ENCODE results near the gene RAMACL. TPM values are rescaled to one million over a fixed set of nuclear protein-coding genes. Genes with fewer than 3 reads are reported as not detected.

The RAMACL gene
- total RNA-seq, 1 experiment from 2014 or later, result not detected

DNA sequence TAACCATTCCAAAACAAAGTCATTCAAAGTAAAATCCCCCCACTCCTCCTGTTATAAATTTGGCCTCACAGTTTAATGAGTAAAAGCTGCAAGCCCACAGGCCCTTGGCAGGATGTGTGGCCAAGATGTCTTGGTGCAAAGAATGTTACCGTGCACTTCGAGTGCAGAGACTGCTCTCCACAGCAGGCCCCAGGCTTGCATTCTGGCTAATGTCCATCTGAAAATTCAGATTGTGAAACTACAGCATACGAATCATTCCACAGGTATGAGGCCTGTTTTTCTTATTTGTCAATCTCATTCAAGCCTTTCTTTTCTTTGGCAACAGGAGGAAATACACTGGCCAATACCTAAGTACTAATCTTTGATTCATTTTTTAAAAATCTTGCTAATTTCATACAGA, 33.4 kb upstream of the RAMACL start:
- in situ Hi-C loops (cut with HindIII; ENCODE audit: low pct_unique_long_range_greater_than_20kb, low sequenced_read_pairs), result no loop called here
- DNase-seq (ENCODE audit: low read depth), result no peak

DNA sequence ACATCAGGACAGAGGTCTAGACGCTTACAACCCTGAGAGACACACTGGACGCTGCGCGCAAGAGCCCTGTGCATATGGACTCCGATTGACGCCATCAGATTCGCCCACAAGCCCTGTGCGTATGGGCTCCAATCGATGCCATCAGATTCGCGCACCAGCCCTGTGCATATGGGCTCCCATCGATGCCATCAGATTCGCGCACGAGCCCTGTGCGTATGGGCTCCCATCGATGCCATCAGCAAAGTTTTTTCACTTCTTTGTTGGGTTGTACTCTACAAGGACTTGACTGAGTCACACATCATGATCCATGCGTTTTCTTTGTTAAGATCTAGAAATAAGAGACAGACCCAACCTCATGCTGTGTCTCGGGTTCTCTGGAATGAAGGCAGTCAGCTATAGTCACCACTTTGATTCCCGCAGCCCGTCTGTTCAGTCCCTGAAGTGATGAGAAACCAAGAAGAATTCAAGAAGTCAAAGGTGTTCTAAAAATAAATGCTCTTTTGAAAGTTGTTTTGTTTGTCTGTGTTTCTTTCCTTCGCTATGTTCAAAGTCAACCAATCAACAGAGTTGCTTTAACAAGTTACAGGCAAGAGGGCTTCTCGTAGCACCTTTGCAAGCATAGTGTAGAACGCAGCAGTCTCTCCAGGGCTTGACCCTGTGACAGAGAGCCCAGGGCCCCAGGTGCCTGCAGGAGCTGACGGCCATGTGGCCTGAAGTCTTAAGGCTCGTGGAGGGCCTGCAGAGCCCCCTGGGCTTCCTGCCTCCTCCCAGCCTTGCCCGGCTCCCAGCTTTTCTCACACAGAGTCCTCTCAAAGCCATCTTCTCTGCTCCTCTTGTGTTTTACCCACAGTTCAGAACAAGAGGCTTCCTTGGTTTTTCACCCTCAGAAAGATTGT, 32.6 kb upstream of the RAMACL start:
- in situ Hi-C loops (cut with HindIII; ENCODE audit: low pct_unique_long_range_greater_than_20kb, low sequenced_read_pairs), result no loop called here
- DNase-seq (ENCODE audit: low read depth), result no peak

DNA sequence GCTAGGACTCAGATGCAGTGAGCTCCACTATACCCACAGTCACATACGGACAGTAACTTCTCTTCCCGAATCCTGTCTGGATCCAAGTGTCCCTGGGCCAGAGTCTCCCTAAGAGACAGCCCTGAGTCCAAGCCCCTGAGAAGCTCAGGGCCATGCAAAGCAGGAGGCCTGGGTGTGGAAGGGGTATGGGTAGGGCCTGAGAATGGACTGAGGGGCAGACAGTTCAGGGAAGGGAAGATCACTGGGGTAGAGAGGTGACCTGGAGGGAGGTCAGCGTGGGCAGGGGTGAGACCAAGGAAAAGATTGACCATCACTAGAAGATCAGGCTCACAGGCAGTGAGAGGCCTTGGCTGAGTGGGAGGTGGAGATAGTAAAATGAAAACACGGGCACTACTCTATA, 31.8 kb upstream of the RAMACL start:
- in situ Hi-C loops (cut with HindIII; ENCODE audit: low pct_unique_long_range_greater_than_20kb, low sequenced_read_pairs), result no loop called here

DNA sequence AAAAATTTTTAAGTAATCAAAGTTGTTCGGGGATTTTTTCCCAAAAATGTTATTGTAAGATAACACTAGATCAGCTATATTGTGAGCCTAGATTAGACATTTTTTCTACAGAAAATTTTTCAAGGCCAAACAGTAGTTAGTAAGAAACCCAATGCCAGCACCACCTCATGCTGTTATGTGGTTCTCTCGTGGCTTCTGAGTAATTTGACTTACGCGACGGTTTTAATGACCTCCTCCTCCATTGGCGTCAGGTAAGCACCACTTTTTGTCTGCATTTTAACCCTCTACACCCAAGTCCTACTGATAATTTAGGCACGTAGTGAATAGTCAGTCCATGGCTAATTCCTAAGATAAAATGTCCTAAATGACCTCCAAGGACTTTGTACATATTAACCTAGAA, 30.9 kb upstream of the RAMACL start:
- no peak for DNase-seq (ENCODE audit: low read depth)
- in situ Hi-C loops (cut with HindIII; ENCODE audit: low pct_unique_long_range_greater_than_20kb, low sequenced_read_pairs), result no loop called here

More for the DNA sequence above, 31.8 kb upstream of the RAMACL start:
- no peak for DNase-seq (ENCODE audit: low read depth)

DNA sequence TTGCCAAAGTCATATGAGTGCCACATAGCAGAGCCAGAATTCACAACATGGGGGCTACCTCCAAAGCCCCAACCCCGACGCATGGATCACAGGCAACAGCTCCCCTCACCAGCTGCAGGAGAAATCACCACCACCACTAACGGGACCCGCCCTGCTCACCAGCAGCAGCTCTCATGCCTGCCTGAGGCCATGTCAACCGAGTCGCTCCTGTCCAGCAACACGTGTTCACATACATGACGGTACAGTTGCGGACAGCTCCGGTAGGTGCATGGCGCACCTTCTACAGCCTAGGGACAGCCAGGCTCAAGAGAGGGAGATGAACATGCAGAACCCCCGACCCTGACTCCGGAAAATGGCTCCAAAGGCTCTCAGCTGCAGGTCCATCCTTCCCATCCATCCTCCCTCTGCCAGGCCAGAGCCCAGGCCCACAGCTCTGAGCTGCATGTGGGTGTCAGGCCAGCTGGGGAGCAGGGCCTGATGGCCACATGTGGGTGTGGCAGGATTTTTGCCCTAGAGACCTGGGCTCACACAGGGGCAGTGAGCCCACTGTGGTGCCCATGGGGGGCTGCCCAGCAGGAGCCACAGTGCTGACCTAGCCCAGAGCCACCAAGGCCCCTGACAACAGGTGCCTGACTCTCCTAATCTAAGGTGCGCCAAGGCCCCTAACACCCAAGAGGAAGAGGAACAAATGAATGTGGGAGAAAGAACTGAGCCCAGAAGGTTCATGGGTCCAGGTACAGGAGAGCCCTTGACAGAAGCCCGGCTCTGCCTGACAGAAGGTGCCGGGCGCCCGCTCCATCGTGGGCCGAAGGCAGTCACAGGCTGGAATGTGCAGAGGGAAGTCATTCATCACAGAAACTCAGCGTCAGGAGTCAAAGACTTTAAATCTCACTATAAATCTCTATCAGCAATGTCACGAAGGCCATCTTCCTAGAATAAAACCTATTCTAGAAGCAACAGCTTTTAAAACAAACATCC, 30.1 kb upstream of the RAMACL start:
- no peak for DNase-seq (ENCODE audit: low read depth)
- in situ Hi-C loops (cut with HindIII; ENCODE audit: low pct_unique_long_range_greater_than_20kb, low sequenced_read_pairs), result no loop called here

DNA sequence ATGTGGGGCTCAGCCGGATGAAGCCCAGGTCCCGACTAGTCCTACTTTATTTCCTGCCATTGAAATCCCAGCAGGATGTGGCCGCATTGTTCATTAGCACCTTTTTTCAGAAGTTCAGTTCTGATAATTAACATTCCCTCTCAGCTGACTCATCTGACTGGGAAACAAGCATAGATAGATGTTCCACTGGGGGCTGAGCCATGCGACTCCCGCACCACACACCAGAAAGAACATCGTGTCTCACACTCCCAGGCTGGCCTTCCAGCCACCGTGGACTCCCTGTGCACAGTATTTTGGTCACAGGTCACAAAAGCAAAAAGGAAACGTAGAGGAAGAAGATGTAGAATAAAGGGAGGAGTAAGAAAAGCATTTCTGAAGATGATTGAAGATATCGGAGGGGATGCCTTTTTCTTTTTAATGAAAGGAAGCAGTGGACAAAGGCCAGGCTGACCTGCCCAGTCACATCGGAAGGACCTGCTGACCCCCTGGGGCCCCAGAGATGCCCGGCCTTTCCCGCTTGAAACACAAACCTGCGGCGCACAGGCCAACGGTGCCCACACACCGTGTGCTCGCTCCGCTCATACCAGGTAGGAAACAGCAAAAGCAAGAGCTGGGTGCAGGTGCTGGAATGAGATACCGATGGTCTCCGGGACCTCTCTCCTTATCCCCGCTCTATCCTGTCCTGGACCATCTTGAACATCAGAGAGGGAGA, 28.7 kb upstream of the RAMACL start:
- DNase-seq (ENCODE audit: low read depth), result no peak
- in situ Hi-C loops (cut with HindIII; ENCODE audit: low pct_unique_long_range_greater_than_20kb, low sequenced_read_pairs), result no loop called here

DNA sequence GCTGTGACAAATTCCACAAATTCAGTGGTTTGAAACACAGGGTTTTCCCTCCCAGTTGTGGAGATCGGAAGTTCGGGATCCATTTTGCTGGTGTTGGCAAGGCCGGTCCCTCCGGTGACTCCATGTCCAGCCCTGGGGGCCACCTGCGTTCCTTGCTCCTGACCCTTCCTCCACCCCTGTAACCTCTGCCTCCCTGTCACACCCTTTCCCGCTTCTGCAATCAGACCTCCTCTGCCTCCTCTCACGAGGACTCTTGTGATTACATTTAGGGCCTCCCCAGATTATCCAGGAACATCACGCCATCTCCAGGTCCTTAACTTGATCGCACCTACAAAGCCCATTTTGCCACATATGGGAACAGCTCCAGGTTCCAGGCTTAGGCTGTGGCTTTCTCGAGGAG, 28.1 kb upstream of the RAMACL start:
- in situ Hi-C loops (cut with HindIII; ENCODE audit: low pct_unique_long_range_greater_than_20kb, low sequenced_read_pairs), result no loop called here
- DNase-seq (ENCODE audit: low read depth), result no peak

DNA sequence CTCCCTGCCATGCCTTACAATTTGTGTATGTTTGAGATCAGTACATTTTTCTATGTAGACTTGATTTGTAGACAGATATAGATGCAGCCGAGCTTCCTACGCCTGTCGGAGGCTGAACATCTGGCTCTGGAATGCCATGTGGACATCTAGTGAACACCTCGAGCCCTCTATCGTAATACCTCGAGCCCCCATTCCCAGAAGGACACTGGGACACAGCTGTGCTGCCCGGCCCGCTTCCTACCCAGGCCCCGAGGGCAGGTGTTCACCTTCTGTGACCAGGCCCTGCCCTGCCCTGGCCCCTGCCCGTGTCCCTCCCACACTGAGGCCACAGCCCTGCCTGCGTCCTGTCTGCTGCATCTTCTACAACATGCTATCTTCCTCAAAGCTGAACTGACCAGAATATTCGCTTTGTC, 27.7 kb upstream of the RAMACL start:
- DNase-seq (ENCODE audit: low read depth), result no peak
- in situ Hi-C loops (cut with HindIII; ENCODE audit: low pct_unique_long_range_greater_than_20kb, low sequenced_read_pairs), result no loop called here

DNA sequence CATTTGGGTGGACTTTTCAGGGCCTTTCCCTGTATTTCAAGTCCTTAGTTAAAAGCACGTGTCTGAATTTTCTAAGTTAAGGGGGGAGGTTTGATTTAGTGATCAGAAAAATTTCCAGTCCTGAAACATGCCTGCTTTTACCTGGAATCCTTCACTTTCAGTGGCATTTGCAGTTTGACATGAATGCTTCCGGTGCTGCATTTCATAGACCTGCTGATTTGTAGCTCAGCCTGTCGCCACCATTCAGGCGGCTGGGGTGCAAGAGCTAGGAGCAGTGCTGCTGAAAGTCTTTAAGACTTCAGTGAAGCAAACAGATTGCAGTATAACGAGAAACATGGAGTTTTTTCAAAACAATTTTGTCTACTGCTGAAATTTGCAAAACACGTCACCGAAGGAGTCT, 26.5 kb upstream of the RAMACL start:
- in situ Hi-C loops (cut with HindIII; ENCODE audit: low pct_unique_long_range_greater_than_20kb, low sequenced_read_pairs), result no loop called here
- DNase-seq (ENCODE audit: low read depth), result no peak

DNA sequence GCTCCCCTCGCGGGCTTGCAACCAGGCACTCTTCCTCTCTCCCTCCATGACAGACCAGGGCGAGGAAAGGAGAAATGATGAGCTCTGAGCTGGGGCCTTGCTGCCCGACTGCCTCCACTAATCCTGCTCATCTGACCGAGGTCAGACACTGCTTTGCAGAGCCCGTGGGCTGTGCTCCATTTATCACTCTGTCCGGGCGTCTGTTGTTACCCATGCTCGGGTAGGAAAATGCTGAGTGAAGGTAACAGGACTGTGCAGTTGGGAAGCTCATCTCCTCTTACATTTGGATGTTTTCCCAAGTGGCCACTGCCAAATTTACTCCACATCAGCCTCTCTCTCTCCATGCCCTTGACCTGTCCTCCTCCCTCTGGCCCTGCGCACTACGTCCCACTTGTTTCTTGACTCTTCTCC, 26.0 kb upstream of the RAMACL start:
- DNase-seq (ENCODE audit: low read depth), result no peak
- in situ Hi-C loops (cut with HindIII; ENCODE audit: low pct_unique_long_range_greater_than_20kb, low sequenced_read_pairs), result no loop called here

DNA sequence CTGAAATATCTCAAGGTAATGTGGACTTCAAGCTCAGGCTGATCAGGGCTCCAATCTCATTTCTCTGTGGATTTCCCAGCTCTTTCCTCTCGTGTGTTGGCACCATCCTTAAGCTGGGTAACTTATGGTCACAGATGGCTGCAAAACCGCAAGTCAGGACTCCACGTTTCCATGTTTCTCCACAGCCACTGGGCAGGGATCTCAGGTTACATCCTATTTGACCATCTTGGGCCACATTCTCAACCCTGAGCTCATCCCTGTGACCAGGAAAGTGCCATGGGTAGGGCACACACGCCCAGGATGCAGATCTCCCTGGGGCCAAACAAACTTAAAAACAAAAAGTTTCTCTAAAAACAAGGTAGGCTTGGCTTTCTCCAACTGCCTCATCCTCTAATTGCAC, 25.2 kb upstream of the RAMACL start:
- in situ Hi-C loops (cut with HindIII; ENCODE audit: low pct_unique_long_range_greater_than_20kb, low sequenced_read_pairs), result no loop called here

DNA sequence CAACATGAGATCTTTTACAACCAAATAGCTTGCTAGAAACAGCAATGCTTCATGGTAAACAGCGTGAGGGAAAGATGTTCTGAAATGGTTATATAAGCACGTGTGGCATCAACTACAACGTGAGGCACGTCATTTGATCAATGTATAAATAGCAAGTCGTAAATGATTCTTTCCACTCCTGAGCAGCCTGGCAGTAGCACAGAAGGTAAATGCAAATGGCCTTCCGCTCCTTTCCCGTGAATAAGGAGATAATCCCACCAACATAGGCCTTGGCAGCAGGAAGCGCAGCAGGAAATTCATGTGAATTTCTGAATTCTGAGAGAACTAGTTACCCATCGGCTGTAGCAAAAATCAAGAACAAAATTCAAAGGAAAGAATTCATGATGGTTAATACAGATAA, 23.6 kb upstream of the RAMACL start:
- in situ Hi-C loops (cut with HindIII; ENCODE audit: low pct_unique_long_range_greater_than_20kb, low sequenced_read_pairs), result no loop called here
- DNase-seq (ENCODE audit: low read depth), result no peak

More for the DNA sequence above, 25.2 kb upstream of the RAMACL start:
- no peak for DNase-seq (ENCODE audit: low read depth)

DNA sequence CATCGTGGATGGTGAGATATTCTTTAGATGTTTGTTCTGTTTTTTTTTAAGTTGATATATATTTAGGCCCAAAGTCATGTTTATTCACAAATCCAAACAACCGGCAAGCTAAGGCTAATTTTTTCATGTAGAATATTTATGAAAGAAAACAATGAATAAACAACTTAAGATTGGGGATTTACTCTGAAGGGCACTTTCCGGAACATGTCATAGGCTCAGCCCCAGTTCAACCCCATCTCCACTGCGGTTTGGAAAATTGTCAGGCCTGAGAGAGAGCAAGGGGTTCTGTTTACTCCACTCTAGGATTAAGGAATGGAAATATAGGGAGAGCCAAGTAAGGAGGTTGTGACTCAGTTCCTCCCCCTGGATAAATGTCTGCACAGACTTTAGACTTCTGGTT, 22.3 kb upstream of the RAMACL start:
- in situ Hi-C loops (cut with HindIII; ENCODE audit: low pct_unique_long_range_greater_than_20kb, low sequenced_read_pairs), result no loop called here
- DNase-seq (ENCODE audit: low read depth), result no peak

DNA sequence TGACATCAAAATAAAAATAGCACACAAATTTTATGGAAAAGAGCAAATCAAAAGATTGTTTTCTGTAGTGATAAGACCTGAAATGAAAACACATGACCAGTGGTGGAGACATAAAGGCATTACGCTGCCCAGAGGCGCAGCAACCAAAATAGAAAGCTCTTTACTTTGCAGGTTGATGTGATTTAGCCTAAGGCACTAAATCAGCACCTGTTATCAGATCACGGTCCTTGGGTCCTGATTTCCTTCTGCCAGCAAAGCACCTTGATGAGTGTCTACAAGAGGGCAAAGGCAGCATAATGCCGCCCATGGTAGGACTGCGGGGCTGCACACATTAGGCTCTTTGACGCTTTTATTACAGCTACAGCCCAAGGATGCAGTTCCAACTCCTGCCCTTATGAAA, 19.3 kb upstream of the RAMACL start:
- DNase-seq (ENCODE audit: low read depth), result no peak
- in situ Hi-C loops (cut with HindIII; ENCODE audit: low pct_unique_long_range_greater_than_20kb, low sequenced_read_pairs), result no loop called here

DNA sequence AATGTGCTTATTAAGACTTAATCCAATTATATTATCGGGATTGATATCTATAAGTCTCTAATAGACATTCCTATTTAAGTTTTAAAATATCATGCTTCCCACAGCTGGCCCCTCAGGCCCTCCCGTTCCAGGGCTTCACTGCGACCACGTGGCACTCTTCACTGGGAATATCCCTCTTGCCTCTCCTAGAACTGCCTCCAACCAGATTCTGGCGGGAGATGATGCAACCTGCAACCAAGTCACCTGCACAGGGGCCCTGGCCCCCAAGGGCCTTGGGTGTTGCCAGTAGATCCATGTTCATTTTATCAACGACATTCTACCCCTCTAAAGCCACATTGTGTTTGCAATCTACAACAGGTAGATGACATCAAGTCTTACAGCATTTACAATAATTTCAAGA, 18.4 kb upstream of the RAMACL start:
- no peak for DNase-seq (ENCODE audit: low read depth)
- in situ Hi-C loops (cut with HindIII; ENCODE audit: low pct_unique_long_range_greater_than_20kb, low sequenced_read_pairs), result no loop called here

DNA sequence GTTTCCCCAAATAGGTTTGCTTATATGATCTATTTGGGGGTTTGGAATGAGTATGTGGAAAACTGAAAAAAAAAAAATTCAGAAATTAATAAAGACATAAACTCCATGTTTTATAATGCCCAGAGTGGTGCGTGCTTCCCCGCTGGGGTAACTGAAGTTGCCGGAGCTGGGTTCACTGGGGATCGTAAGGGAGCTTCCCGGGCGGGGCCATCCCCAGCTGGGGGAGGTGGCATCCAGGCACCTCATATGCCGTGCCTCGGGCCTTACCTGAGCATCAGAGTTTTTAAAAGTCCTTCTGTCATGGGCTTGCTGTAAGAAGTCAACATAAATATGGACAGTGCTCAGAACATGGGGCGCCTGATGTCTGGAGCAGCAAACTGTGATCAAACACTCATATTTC, 17.9 kb upstream of the RAMACL start:
- in situ Hi-C loops (cut with HindIII; ENCODE audit: low pct_unique_long_range_greater_than_20kb, low sequenced_read_pairs), result no loop called here
- no peak for DNase-seq (ENCODE audit: low read depth)

DNA sequence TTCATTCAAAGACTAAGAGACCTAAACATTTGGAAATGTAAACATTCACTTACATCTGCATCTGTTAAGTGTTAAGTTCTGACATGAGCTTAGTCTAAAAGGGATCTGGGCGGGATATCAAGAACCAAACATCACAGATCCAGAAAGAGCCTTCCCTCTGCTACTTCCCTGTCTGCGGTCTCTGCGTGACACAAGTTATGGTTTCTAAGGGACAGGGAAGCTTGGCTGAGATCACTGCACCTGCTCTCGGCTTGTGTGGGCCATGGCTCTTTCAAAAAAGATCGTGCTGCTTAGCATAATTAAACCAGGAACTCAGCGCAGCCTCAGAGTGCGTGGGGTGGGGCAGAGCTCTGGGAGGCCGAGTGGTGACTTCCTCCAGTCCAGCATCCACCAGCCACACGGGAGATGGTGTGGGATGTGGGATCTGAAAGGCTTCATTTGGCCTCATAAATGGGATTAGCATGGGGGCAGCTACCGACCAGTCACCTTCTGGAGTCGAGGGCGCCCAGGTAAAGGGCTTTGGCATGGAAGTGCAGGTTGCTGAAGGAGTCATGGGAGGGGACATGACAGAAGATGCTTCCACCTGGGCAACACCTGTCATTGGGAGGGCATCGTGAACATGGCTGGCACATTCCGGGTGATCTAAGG, 16.7 kb upstream of the RAMACL start:
- no peak for DNase-seq (ENCODE audit: low read depth)
- in situ Hi-C loops (cut with HindIII; ENCODE audit: low pct_unique_long_range_greater_than_20kb, low sequenced_read_pairs), result no loop called here

DNA sequence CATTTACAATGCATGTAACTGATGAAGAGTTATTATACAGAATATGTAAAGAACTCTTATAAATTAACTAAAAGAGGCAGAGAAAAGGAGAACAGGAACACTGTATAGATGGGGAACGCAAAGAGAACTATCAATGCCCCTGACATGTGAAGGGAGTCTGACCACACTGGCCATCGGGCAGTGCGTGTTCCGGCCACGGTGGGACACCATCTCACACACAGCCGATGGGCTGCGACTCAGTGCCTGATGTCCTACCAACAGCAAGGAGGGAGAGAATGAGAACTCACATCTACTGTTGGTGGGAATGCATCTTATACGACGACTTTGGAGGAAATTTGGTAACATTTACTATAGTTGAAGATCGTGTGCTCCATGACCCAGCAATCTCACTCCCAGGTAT, 15.5 kb upstream of the RAMACL start:
- in situ Hi-C loops (cut with HindIII; ENCODE audit: low pct_unique_long_range_greater_than_20kb, low sequenced_read_pairs), result no loop called here
- DNase-seq (ENCODE audit: low read depth), result no peak
